Stimulated activated CD8-positive, alpha-beta memory T cell treated with anti-CD3 and anti-CD28 coated beads, Interleukin-15, amount 100 ng/mL, for 48 hours (primary cell): ENCODE data around the gene AIFM1.

Experiments used
- DNase-seq, 2 donors: peaks; one replicate each; pipeline ENCODE4 v3.0.0-alpha.2; 2020; ENCODE audit warnings: low read depth in 2 of 2

AIFM1 gene

DNA sequence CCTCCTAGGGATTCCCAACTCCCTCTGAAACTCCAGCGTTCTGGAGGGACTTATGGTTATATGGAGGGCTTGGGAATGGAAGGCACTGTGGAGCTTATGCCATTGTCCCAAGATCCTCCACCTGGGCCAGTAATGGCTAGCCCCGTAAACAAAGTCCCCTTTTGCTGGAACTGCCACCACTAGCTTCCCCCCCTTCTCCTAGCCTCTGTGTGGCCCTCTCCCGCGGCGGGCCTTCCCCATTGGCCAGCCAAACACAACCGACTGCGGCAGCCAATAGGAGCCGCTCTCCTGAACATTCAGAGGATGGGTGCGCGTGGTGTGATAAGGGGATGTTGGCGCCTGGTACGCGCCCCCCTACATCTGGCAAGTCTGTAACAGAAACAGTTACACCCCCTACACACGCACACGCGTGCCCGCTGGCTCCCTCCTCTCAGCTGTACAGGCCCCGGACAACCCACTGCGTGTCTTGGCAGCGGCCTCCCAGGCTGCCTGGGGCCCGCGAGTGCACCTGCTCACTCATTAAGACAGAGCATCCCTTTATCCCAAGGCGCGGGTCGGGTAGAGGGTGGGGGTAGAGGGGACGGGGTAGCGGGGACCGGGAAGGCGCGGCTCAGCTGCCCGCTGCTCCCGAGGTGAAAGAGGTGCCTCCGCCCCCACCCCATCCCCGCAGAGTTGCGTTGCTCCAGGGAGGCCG, 5.3 kb upstream of the AIFM1 start:
- peak; percentile 53 to 63 for DNase-seq

DNA sequence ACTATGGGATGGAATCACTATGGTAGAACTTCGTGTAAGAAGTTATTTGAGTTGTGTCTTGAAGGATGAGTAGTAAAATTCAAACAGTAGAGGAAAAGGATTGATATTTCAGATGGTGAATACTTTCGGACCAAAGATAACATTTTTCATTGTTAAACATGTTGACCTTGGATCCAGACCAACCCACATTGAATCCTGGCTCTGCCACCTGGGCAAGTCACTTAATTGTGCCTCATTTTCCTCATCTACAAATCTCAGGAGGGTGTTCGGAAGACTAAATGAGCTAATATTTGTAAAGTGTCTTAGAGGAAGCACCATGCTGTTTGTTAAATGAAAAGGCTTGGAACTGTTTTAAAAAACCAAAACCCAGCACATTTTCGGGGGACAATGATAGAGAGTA, 1.4 kb upstream of the AIFM1 start:
- DNase-seq, result no peak

DNA sequence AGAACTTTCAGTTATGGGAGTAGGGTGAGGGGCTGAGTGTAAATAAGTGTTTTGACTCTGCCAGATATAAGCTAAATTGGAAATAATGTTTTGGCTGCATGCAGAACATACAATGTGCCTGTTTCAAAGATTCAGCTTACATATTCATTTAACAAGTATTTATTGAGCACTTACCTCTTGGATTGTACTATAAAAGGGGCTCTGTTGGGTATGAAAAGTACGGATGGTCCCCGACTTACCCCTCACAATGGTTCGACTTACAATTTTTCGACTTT, 799 bp upstream of the AIFM1 start:
- DNase-seq, result no peak

DNA sequence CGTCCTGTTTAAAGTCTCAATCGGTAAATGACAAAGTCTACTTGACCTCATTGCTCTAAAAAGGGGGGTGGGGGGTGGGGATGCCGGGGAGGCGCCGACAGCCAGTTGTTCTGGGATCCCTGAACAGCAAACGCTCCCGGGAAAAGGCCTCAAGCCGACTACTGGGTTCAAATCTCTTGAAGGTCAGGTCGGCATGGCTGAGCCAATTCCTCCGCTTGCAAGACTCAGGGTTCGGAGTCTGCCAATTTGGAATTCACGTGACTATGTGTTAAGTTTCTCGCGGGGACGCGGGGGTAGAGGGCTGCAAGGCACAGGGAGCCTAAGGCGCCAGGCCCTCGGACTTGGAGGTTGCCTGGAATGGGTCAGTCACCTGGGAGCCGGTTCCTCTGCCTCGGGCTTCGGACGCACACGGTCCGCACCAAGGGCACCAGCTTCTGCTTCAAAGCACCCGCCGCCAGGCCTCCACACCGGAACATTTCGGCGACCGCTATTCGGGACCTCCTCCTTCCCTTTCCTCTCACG, 399 bp downstream of the AIFM1 start:
- DNase-seq, result peak in 1 of 2 donors; percentile 2

DNA sequence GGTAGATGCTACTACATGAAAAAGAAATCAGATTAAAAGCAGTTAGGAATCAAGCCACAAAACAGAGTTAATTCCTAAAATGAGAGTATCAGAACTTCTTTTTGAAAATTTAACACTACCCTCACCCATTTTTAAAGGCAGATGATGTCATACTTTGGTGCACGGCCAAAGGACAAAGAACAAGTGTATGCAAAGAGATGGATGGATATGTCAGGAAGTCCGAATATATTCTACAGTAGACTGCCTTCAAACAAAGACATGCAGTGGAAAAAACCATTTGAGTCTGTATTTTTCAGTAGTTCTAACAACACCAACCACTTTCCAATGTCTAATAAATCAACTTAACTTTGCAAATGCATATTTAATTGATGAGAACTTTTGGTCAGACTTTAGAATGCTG, 2.2 kb downstream of the AIFM1 start:
- DNase-seq, result no peak

DNA sequence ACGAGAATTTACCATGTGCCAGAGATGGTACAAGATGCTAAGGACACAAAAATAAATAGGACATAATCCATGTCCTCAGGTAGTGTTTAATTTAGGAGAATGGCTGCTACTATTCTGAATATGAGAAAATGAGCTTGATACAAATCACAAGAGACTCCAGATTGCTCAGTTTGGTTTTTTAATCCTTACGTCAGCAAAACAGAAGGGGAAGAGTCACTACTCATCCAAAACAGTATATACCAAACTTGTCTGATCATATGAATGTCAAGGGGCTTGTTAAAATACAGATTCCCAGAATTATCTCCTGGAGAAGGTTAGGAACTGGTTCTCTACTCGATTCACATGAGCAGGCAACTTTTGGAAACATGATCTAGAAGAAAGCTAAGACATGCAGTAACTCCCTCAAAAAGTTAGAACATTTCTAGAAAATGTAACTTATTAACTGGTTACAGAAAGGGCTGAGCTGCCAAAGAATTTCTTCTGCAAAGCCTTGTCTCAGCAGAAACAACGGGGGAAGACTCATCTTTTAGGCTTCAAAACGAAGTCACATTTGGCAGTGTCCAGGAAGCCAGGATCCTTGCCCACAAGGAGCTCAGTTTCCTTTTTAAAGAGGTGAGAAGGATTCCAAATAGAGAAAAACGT, 3.4 kb downstream of the AIFM1 start:
- DNase-seq, result no peak

DNA sequence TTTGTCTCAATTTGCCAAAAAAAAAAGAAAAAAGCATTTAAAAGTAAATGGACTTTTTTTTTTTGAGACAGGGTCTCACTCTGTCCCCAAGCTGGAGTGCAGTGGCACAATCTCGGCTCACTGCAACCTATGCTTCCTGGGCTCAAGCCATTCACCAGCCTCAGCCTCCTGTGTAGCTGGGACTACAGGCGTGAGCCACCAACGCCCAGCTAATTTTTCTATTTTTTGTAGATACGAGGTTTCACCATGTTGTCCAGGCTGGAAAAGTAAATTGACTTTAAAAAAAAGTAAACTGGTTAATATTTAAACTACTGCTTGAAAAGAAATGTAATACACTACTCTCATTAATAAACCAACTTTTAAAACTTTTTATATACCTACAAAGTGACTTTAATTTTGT, 5.9 kb downstream of the AIFM1 start:
- DNase-seq, result no peak

DNA sequence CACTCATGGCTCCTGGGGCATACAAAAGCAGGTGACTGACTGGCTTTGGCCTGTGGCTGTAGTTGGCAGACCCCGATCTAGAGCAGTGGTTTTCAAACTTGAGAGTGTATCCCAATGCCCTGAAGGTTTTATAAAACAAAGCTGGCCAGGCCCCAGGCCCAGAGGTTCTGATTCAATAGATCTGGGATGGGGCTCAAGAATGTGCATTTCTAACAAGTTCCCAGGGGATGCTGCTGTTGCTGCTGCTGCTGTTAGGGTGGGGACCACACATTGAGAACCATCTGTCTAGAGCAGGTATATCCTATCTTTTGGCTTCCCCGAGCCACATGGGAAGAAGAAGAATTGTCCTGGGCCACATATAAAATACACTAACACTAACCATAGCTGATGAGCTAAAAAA, 7.3 kb downstream of the AIFM1 start:
- no peak for DNase-seq

DNA sequence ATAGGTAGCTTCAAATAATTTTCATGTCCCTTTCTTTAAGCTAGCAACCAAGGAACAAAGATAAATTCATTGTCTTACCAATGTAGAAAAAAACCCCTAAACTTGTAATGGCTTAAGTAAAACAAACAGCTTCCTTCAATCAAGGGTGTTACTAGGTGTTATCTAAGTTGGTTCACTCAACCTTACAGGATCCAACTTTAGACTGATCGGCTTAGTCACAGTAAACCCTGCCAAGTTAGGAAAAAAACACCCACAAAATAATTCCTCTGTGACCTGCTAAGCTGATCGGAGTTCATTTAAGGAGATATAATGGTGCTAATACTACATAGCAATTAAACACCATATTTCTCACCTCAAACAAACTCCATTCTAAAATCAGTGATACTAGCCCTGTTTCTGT, 10.1 kb downstream of the AIFM1 start:
- no peak for DNase-seq

DNA sequence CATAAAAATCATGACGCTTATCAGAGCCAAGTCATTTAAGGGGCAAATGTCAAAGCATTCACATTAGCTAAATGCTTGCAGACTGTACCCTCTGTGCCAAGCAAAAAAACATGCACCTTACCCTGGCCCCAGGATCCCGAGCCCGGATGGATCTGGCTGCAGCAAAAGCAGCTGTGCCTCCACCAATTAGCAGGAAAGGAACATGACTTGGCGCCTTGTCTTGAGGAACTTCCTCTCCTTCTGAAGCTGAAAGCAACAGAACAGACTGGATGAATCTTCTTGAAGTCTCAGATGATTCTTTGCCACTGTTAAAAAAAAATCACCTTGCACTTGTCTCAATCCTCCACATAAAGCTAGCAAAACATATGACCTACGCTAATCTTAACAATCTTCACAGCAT, 18.0 kb downstream of the AIFM1 start:
- DNase-seq, result no peak

DNA sequence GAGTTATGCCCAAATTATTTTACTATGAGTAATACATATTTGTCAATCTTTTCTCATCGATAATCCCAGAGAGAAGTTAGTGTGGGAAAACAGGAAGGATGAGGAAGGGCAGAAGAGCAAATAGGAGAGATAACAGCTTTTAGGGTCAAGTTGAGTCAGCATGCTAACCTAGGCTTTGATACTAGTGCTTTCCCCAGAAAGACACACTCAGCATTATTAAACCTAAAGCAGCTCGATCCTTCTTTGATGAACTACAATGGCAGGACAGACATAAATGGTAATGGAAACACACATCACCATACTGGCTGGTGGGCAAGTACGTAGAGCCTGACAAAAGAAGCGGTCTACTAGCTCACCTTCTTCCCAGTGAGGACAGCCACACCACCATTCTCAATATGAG, 20.5 kb downstream of the AIFM1 start:
- no peak for DNase-seq

DNA sequence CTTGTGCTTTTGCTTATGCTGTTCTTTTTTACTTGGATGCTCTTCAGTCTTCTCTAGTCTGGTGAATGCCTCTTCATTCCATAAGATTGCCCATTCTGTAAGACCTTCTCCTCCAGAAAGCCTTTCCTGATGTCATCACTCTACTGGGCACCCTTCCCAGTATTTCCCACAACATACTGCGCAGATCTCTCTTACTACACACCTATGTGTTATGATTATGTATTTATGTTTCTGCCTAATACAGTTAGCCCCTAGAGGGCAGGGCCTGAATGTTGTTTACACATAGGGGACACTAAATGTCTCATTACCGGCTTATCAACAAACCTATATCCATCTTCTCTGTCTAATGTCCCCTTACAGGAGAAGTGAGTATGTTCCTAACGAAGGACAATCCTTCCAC, 21.1 kb downstream of the AIFM1 start:
- no peak for DNase-seq

DNA sequence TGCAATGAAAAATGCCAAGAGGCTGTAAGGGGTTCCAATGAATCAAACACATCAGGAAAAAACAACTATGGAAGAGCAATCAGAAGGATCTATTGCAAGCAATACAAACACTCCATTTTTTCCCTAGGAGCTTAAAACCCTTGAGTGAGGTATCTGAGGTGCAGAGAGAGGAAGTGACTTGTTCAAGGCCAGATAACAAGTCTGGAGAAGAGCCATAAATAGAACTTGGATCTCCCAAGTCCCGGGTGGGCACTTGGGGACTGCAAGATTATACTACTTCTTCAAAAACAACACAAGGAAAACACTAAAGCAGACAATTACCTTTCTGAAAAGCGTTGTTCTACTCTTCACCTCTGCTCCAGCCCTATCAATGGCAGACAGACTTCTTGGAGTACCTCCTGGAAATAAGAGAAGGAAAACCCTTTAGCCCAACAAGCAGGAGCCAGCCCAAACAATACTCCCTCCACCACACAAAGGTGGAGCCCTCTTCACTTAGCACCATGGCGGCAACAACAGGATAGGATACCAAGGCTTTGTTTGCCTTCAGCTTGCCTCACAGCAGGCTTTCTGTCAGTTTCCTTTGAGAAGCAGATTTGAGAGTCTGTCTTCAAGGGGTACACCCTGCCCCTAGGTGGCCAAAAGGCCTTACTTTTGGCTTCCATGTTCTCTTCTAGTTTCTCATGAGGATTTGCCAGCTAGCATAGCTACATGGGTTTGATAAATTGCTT, 26.0 kb downstream of the AIFM1 start:
- no peak for DNase-seq

DNA sequence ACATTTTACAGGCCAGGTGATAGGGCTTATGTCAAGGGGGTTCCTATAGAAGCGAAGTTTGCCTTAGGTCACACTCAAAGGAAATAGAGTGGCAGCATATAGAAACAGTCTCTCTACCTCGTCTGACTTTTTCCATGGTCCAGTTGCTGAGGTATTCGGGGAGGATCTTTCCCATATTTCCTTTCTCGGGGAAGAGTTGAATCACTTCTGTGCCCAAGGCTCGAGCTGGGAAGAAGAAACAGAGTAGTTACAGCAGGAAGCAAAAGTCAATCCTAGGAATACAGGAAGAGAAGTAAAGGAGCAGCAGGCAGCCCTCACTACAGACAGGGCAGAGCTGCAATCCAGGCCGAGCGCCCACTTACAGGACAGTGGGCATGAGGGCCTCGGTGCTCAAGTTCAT, 28.7 kb downstream of the AIFM1 start:
- no peak for DNase-seq

DNA sequence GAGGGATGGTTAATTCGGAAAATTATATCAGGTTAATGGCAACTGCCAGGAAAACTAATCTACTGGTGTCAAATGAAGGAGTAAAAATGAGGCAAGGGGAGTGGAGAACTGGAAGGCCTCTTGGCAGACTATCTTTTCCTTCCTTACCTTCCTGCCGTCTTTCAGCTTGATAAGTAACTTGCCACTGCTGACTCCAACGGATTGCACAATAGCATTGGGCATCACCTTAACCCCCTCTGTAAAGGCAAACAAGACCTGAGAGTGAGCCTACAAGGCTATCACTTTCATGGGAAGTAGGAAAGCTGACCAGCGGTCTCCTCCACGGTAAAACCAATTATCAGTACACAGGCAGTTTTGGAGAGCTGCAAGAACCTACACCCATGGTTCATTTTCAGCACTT, 29.1 kb downstream of the AIFM1 start:
- no peak for DNase-seq

DNA sequence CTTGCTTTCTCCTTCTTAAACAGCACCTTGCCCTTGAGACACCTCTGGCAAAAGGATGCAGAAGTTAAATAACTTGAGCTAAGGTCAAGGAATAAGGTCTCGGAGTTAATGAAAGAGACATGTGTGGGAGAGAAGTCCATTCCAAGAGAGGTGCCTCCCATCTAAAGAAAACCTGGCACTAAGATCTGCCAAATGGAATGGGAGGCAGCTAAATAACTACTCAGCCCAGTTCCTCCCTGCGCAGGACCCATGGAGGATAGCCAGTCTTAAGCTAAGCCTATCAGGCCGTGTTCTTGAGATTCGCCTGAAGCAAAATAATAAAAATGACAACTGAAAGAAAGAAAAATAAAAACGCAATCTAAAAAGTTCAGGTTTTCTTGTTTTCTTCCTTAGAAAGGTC, 34.7 kb downstream of the AIFM1 start:
- no peak for DNase-seq

DNA sequence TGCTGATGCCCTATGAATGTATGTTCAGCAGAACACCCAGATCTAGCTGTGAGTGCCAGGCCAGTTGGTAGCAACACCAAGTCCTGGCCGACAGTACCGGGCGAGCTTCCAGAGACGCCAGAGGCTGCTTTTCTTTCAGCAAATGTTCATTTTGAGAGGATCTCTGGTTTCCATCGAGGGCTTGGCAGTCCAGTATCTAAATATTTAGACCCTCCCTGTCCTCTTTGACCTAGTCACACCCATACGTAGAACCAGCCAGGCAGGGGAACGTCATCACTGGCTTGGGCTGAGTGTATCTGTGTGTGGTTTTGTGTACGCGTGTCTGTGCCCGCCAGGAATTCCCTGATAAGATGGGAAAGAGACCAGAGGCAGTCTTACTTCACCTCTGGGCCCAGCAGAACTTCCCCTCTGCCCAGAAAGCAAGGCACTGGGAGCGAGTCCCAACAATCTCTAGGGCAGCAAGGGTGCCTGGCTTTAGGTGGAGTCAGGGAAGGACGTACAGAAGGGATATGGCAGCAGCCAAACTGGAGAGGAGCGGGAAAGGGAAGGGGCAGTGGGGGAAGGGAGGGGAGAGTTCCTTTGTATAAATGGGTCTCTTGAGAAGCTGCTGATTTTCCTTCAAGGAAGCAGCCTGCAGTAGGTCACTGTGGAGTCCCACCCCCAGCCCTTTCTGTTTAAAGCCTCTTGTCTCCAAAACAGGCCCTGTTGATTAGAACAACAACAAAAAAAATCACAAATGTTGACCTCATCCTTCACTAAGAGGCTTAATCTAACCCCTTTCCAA, 40.4 kb downstream of the AIFM1 start:
- no peak for DNase-seq

DNA sequence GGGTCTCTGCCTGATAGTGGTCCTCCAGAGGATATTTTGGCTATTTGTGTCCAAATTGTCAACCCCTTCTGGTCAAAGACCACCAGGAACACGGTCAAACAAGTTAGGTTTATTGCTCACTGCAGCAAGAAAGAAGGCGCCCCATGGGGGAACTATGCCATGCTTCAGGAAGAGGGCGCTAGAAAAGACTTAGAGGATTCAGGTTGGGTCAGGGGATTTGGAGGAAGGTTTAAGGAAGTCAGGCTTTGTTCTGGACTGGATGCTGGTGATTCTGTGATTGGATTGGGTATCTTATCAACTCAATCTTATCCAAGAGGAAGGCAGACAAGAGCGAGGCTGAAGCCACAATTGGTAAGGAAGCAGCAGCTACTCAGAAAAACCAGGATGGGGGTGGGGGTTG, 41.1 kb downstream of the AIFM1 start:
- DNase-seq, result no peak

DNA sequence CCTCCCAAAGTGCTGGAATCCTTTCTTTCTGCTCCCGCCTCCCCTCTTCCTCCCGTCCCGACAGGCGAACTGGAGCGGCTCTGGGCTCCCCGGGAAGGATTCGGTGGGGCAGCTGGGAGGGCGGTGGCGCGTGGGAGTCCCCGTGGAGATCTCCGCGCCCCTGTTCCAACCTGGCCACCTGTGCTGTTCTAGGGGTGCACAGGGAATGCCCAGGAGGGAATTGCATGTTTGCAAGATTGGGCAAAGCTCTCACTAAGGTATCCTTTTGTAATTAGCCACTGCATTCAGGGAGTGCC, 44.2 kb downstream of the AIFM1 start:
- DNase-seq, result no peak

DNA sequence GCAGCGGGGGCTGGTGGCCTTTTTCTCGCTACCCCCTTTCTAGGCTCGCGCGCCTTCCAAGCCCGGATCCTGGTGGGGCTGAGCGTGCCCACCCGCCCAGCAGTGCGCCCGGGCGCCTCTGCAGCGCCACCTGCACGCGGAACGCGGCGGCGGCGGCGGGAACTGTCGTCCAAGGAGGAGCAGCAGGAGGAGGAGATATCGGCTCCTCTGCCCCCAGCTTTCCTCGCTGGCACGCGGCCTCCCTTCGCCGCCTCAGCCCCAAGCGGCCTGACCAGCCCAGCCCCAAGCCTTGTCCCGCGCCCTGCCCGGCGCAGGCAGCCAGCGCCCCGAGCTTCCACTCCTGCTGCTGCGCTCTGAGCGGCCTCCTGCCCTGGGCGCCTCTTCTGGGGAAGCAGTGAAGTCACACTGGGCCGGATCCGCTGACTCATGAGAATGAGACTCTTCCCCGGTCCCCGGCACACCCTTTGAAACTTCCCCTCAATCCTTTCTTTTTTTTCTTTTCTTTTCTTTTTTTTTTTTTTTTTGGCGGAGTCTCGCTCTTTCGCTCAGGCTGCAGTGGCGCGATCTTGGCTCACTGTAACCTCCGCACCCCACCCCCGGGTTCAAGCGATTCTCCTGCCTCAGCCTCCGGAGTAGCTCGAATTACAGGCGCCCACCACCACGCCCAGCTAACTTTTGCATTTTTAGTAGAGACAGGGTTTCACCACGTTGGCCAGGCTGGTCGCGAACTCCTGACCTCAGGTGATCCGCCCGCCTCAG, 44.7 kb downstream of the AIFM1 start:
- peak; percentile 36 to 50 for DNase-seq

DNA sequence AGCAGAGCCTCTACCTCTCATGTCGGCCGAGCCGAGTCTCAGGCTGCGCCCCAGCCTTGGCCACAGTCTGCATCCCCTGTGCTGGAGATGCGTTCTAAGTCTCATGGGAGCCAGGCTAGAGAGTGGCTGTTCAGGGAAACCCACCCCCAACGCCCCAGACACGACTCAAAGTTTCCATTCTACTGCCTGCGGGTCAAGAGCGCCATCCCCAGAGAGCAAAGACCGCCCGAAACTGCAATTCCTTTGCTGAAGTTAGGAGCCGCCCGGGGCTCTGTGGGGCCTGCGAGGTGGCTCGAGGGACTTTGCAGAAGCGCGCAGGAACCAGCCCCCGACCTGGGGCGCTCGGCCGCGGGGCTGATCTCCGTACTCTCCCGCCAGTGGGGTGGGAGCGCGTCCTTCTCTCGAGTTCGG, 45.3 kb downstream of the AIFM1 start:
- DNase-seq, result no peak

DNA sequence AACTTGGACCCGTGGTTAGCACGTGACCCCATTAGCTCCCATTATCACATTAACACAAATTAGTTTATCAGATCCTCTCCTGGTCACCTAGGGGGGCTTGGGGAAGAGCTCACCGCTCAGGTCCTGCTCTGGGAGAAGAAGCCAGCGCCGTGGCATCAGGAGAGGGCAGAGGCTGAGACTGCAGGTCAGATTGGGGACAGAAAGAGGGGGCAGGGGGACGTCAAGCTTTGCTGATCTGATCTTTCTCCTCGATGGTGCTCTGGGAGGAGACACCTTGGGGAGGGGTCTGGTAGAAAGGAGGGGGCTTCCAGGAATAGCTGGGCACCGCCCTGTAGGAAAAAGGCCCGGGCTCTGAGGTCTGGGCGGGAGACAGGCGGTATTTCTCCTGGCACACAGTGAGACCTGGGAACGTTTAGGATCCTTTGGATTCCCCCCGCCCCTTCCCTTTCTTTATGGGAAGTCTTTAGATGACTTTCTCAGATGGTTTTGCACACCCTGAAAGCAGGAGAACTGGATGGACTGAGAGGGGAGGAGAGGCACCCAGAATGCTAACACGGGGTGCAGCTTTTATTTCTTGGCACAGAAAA, 46.2 kb downstream of the AIFM1 start:
- DNase-seq, result no peak
